Thyroid gland (tissue), 4 donors: ENCODE results near the gene RETN. TPM values are rescaled to one million over a fixed set of nuclear protein-coding genes. Genes with fewer than 3 reads are reported as not detected.

Experiments used
- DNase-seq, 2 donors: peaks; one replicate each; pipeline ENCODE4 v3.0.0-alpha.2; 2019
- H3K27ac ChIP-seq, 3 donors: fragments of 200-600 bp; sonication (generic); 1 replicate in 2 of 3; 2 replicates in 1 of 3; pipeline ENCODE4 v1.5.1; 2016 to 2019; ENCODE audit warnings: mild to moderate bottlenecking in 1 of 3, moderate library complexity in 1 of 3
- H3K27me3 ChIP-seq: fragments of 200-600 bp; sonication (generic); one replicate; pipeline ENCODE4 v1.5.1; 2019
- H3K36me3 ChIP-seq, 2 donors: fragments of 200-600 bp; sonication (generic); one replicate each; pipeline ENCODE4 v1.5.1; 2016 to 2019
- H3K4me1 ChIP-seq, 2 donors: fragments of 200-600 bp; sonication (generic); one replicate each; pipeline ENCODE4 v1.5.1; 2017 to 2019
- H3K4me3 ChIP-seq, 3 donors: fragments of 200-600 bp; sonication (generic); replicated peaks in 1 of 3; 1 replicate in 2 of 3; 2 replicates in 1 of 3; pipeline ENCODE4 v1.5.1; 2016; ENCODE audit warnings: mild to moderate bottlenecking in 1 of 3
- H3K9me3 ChIP-seq: fragments of 200-600 bp; sonication (generic); one replicate; pipeline ENCODE4 v1.5.1; 2017
- POLR2A ChIP-seq, 2 donors: fragments of 450-650 bp; IDR thresholded peaks; one replicate each; pipeline ENCODE4 v1.6.1; 2017; ENCODE audit warnings: antibody characterized with exemption in 2 of 2, mild to moderate bottlenecking in 2 of 2, moderate library complexity in 1 of 2
- WGBS, 2 donors: methylation state at CpG; one replicate each; pipeline ENCODE4 v1.1.5; 2017; 5-methylcytosine and 5-hydroxymethylcytosine counted together
- intact Hi-C: fragments of 100-400 bp; cut with DNase I; formaldehyde crosslinking; loops from one replicate; pipeline ENCODE4 v1.15.1; 2023
- total RNA-seq, 4 donors: library from RNA; depleted of rRNA; stranded (reverse); fragments of >200 nt; gene quantifications; one replicate each; pipeline ENCODE4 v1.2.3, GENCODE V29; 2016
- TF ChIP-seq, protein P1 (sequence below), 6 experiments: fragments of 200-600 bp in 3 of 6; fragments of 450-650 bp in 3 of 6; sonication (generic) in 3 of 6; IDR thresholded peaks; one replicate each; pipeline ENCODE4 v1.5.1; 2016 to 2019; ENCODE audit warnings: antibody characterized with exemption in 6 of 6, mild to moderate bottlenecking in 2 of 6, inconsistent platforms in 1 of 6, moderate library complexity in 1 of 6

Gene RETN
- total RNA-seq, 4 donors from 2014 or later: not detected

DNA sequence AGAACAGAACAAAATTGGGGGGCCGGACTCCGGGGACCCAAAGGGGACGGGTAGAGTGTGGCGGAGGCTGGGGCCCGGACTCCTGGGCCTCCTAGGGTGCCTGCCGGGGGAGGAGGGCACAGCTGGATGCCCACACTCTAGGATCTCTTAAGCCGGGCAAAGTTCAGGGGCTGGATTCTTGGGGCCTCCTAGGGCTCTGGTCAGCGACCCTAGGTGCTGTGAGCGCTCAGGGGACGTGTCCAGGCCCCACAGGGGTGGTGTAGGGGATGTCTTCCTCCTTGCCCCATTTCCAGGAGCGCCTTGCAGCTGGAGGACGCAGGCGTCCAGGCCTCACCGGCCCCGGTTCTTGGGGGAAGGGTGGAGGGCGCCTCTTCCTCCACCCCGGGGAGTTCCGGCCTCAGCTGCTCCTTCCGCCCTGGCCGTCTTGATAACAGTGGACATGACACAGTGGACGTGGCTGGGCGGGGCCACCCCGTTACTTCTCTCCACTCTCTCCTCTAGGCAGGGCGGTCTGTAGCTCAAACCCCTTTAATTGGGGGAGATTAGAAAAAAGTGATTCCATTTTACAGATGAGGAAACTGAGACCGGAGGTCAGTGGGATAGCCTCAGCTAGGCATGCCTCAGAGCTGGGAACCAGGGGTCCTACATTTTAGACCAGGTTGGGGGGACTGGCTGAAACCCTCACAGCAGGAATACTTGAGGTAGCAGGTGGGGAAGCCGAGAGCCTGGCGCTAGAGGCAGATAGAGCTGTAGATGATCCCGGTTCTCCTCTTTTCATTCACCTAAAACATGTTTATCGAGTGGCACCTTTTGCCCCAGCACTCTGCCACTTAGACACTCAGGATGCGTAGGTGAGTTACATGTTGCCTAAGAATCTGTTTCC lies 31.2 kb upstream of the RETN start:
- 44% methylated on average over 20 to 26 of the region's 30 CpGs for WGBS, 2 donors
- Histone ChIP-seq H3K4me3 (peak overlapping the region; percentile 33 to 73 (median 48)), H3K9me3 (no peaks in the 10 kb centered on the region), H3K27me3 (no peaks in the 10 kb centered on the region), H3K27ac (peak overlapping the region; percentile 42 to 78 (median 58)), H3K36me3 (no peaks in the 10 kb centered on the region), H3K4me1 (peaks cover 4 to 15% of the 10 kb centered on the region in 2 donors)
- TF ChIP-seq, protein P1, sequence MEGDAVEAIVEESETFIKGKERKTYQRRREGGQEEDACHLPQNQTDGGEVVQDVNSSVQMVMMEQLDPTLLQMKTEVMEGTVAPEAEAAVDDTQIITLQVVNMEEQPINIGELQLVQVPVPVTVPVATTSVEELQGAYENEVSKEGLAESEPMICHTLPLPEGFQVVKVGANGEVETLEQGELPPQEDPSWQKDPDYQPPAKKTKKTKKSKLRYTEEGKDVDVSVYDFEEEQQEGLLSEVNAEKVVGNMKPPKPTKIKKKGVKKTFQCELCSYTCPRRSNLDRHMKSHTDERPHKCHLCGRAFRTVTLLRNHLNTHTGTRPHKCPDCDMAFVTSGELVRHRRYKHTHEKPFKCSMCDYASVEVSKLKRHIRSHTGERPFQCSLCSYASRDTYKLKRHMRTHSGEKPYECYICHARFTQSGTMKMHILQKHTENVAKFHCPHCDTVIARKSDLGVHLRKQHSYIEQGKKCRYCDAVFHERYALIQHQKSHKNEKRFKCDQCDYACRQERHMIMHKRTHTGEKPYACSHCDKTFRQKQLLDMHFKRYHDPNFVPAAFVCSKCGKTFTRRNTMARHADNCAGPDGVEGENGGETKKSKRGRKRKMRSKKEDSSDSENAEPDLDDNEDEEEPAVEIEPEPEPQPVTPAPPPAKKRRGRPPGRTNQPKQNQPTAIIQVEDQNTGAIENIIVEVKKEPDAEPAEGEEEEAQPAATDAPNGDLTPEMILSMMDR (IDR thresholded peaks at IDR 0.05): no peak
- TF ChIP-seq POLR2A (IDR thresholded peaks at IDR 0.05): no peak
- peak; percentile 25 to 39 for DNase-seq
- intact Hi-C loops: loop anchor here (5.0 kb wide), 1 partner anchor 45 kb away; the partner anchor contains the start of gene TRAPPC5

DNA sequence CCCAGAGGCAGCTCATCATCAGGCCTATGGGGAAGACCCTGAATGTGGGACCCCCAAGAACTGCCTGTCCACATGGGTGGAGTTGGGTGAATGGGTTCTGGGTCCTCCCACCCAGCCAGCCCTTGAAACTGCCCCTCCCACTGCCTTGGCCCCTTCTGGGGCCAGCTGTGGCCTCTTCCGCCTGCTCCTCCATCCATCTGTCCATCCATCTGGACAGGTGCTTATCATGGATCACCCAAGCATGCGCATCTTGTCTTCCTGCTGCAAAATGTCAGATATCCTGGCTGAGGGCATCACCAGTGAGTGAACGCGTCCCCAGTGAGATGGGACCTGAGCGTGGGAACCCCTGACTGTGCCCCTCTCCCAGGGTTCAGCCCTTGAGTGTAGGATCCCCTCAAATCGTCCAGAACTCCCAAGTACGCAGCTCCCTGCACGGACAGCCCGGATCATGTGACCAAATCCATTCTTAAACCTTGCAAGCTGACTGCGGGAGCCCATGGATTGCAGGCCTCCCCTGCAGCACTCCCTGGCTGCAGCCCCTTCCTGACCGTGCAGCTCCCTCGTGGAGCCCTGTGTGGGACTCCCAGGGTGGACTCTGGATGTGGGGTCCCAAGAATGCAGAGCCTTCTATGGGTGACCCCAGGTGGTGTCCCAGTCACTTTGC lies 29.9 kb upstream of the RETN start:
- no peak overlapping the region for H3K4me3 ChIP-seq
- H3K27ac ChIP-seq: no peak overlapping the region
- no peak for TF ChIP-seq POLR2A (IDR thresholded peaks at IDR 0.05)
- TF ChIP-seq, protein P1 (IDR thresholded peaks at IDR 0.05): no peak
- WGBS, 2 donors: 75 to 79% methylated on average over 10 to 12 of the region's 12 CpGs
- H3K36me3 ChIP-seq: no peaks in the 10 kb centered on the region
- H3K4me1 ChIP-seq: peaks cover 4 to 15% of the 10 kb centered on the region in 2 donors
- DNase-seq: no peak
- no peaks in the 10 kb centered on the region for H3K27me3 ChIP-seq
- intact Hi-C loops: loop anchor here (5.0 kb wide), 1 partner anchor 43 kb away; the partner anchor contains the start of gene TRAPPC5
- no peaks in the 10 kb centered on the region for H3K9me3 ChIP-seq

DNA sequence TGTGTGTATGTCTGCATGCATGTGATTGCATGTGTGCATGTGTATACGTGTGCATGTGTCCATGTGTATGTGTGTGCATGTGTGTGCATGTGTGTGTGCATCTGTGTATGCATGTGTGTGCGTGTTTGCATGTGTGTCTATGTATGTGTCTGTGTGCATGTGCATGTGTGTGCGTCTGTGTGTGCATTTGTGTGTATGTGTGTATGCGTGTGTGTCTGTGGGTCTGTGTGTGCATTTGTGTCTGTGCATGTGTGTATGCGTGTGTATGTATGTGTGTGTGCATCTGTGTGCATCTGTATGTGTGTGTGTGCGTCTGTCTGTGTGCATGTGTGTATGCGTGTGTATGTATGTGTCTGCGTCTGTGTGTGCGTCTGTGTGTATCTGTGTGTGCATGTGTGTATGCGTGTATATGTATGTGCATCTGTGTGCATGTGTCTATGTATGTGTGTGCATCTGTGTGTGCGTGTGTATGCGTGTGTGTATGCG lies 28.9 kb upstream of the RETN start:
- H3K4me3 ChIP-seq: no peak overlapping the region
- H3K4me1 ChIP-seq: peaks cover 4 to 15% of the 10 kb centered on the region in 2 donors
- no peak for DNase-seq
- H3K27ac ChIP-seq: no peak overlapping the region
- WGBS, 2 donors: 94 to 95% methylated on average over 13 of the region's 13 CpGs
- TF ChIP-seq POLR2A (IDR thresholded peaks at IDR 0.05): no peak
- TF ChIP-seq, protein P1 (IDR thresholded peaks at IDR 0.05): no peak
- H3K36me3 ChIP-seq: no peaks in the 10 kb centered on the region
- H3K9me3 ChIP-seq: no peaks in the 10 kb centered on the region
- intact Hi-C loops: loop anchor here (5.0 kb wide), 1 partner anchor 42 kb away; the partner anchor contains the start of gene TRAPPC5
- H3K27me3 ChIP-seq: no peaks in the 10 kb centered on the region

DNA sequence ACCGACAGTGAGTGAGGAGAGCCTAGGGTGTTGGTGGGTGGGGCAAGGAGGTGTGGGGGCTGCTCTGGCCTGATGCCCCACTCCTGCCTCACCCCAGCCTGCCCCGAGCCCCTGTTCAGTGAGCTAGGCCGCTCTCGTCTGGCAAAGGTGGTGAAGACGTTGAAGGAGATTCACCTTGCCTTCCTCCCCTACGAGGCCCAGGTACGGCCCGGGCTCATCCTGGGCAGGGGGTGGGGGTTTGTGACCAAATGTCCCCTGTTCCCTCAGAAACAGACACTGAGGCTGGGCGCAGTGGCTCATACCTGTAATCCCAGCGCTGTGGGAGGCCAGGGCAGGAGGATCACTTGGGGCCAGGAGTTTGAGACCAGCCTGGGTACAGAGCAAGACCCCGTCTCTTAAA lies 28.0 kb upstream of the RETN start:
- no peak overlapping the region for H3K4me3 ChIP-seq
- H3K27me3 ChIP-seq: no peaks in the 10 kb centered on the region
- no peak overlapping the region for H3K27ac ChIP-seq
- WGBS, 2 donors: 88 to 89% methylated on average over 4 to 6 of the region's 11 CpGs
- no peaks in the 10 kb centered on the region for H3K36me3 ChIP-seq
- intact Hi-C loops: no loop called here
- peaks cover 4 to 10% of the 10 kb centered on the region in 2 donors for H3K4me1 ChIP-seq
- TF ChIP-seq, protein P1 (IDR thresholded peaks at IDR 0.05): no peak
- no peak for TF ChIP-seq POLR2A (IDR thresholded peaks at IDR 0.05)
- DNase-seq: no peak
- no peaks in the 10 kb centered on the region for H3K9me3 ChIP-seq
